Neural cell (in vitro differentiated cells): ENCODE measurements around the gene COQ10A. TPM values are rescaled to one million over a fixed set of nuclear protein-coding genes. Genes with fewer than 3 reads are reported as not detected.

Experiments used
- H2AFZ ChIP-seq: fragments of 200-600, 300-800 bp; sonication (generic), shearing (Covaris generic); 2 replicates; pipeline ENCODE4 v1.6.0; 2014; ENCODE audit warnings: low read depth, mild to moderate bottlenecking, antibody characterized with exemption, low read length, moderate library complexity
- H3F3A ChIP-seq: fragments of 200-600 bp; shearing (Covaris generic); 2 replicates; pipeline ENCODE4 v1.6.1; 2016; ENCODE audit warnings: mild to moderate bottlenecking, moderate library complexity, mixed read lengths, antibody characterized with exemption, low read length; ENCODE audit not compliant: insufficient read depth, poor library complexity, severe bottlenecking
- H3K27ac ChIP-seq: fragments of 200-600, 300-800 bp; sonication (generic), shearing (Covaris generic); 2 replicates; pipeline ENCODE4 v1.5.1; 2014; ENCODE audit warnings: mild to moderate bottlenecking, low read length, moderate library complexity
- H3K27me3 ChIP-seq: fragments of 300-800, 200-600 bp; sonication (generic), shearing (Covaris generic); 2 replicates; pipeline ENCODE4 v1.6.0; 2014; ENCODE audit warnings: mild to moderate bottlenecking, low read depth, low read length, moderate library complexity; ENCODE audit not compliant: insufficient read depth
- H3K36me3 ChIP-seq: fragments of 300-800, 200-600 bp; sonication (generic), shearing (Covaris generic); 2 replicates; pipeline ENCODE4 v1.5.1; 2014; ENCODE audit warnings: mild to moderate bottlenecking, antibody characterized with exemption, low read length, moderate library complexity; ENCODE audit not compliant: insufficient read depth
- H3K4me2 ChIP-seq: fragments of 300-800, 200-600 bp; sonication (generic), shearing (Covaris generic); 2 replicates; pipeline ENCODE4 v1.6.0; 2014; ENCODE audit warnings: mild to moderate bottlenecking, low read length
- H3K4me3 ChIP-seq: fragments of 300-800, 200-600 bp; sonication (generic), shearing (Covaris generic); 2 replicates; pipeline ENCODE4 v1.5.1; 2014; ENCODE audit warnings: mild to moderate bottlenecking, low read length, moderate library complexity
- H3K79me2 ChIP-seq: fragments of 200-600 bp; shearing (Covaris generic); replicated peaks from 2 replicates; pipeline ENCODE4 v1.6.0; 2014; ENCODE audit warnings: mild to moderate bottlenecking, low read length, moderate library complexity; ENCODE audit not compliant: insufficient read depth
- H3K9ac ChIP-seq: fragments of 300-800, 200-600 bp; sonication (generic), shearing (Covaris generic); 2 replicates; pipeline ENCODE4 v1.6.1; 2016; ENCODE audit warnings: mild to moderate bottlenecking, low read length, mixed read lengths
- H3K9me2 ChIP-seq: fragments of 200-600 bp; shearing (Covaris generic); 2 replicates; pipeline ENCODE4 v1.6.1; 2016; ENCODE audit warnings: mild to moderate bottlenecking, low read length, mixed read lengths; ENCODE audit not compliant: insufficient read depth
- H3K9me3 ChIP-seq: fragments of 200-600, 300-800 bp; sonication (generic), shearing (Covaris generic); 2 replicates; pipeline ENCODE4 v1.6.1; 2016; ENCODE audit warnings: mild to moderate bottlenecking, mixed run types, low read length, moderate library complexity, mixed read lengths
- H4K20me1 ChIP-seq: fragments of 200-600 bp; shearing (Covaris generic); 2 replicates; pipeline ENCODE4 v1.6.1; 2016; ENCODE audit warnings: mild to moderate bottlenecking, mixed run types; ENCODE audit not compliant: insufficient read depth
- EP300 ChIP-seq: fragments of 450-650 bp; conservative IDR thresholded peaks from 2 replicates; pipeline ENCODE4 v1.6.1; 2014; ENCODE audit warnings: antibody characterized with exemption, mild to moderate bottlenecking, moderate library complexity; ENCODE audit not compliant: poor library complexity, severe bottlenecking
- EZH2 ChIP-seq: fragments of 200-600, 300-800 bp; shearing (Covaris generic), sonication (generic); IDR thresholded peaks from 2 replicates; pipeline ENCODE4 v1.6.1; 2014; ENCODE audit warnings: antibody characterized with exemption, low read length, borderline replicate concordance, mild to moderate bottlenecking; ENCODE audit not compliant: insufficient read depth, poor library complexity, severe bottlenecking
- MXI1 ChIP-seq: fragments of 450-650 bp; conservative IDR thresholded peaks from 2 replicates; pipeline ENCODE4 v1.6.1; 2014; ENCODE audit warnings: antibody characterized with exemption, mild to moderate bottlenecking; ENCODE audit not compliant: poor library complexity, severe bottlenecking
- POLR2AphosphoS5 ChIP-seq: IDR thresholded peaks from 2 replicates; pipeline ENCODE4 v1.6.1; 2012
- RAD21 ChIP-seq: fragments of 450-650 bp; conservative IDR thresholded peaks from 2 replicates; pipeline ENCODE4 v1.6.1; 2014; ENCODE audit warnings: antibody characterized with exemption, mild to moderate bottlenecking, moderate library complexity
- SMC3 ChIP-seq: fragments of 450-650 bp; conservative IDR thresholded peaks from 2 replicates; pipeline ENCODE4 v1.6.1; 2014; ENCODE audit warnings: antibody characterized with exemption, mild to moderate bottlenecking, moderate library complexity; ENCODE audit not compliant: poor library complexity
- TAF1 ChIP-seq: IDR thresholded peaks from 2 replicates; pipeline ENCODE4 v1.6.1; 2012; ENCODE audit warnings: low read depth
- polyA plus RNA-seq: library from polyadenylated mRNA; depleted of rRNA; stranded (reverse); fragments of >200 nt; gene quantifications from 2 replicates; pipeline ENCODE4 v1.2.3, GENCODE V29; 2014
- TF ChIP-seq, protein P1 (sequence below): IDR thresholded peaks from 2 replicates; pipeline ENCODE4 v1.6.1; 2012; ENCODE audit warnings: borderline replicate concordance
- TF ChIP-seq, protein P2 (sequence below): fragments of 450-650 bp; IDR thresholded peaks from 2 replicates; pipeline ENCODE4 v1.5.1; 2014; ENCODE audit warnings: antibody characterized with exemption, mild to moderate bottlenecking, moderate library complexity; ENCODE audit not compliant: poor library complexity, severe bottlenecking

Gene COQ10A
- polyA plus RNA-seq, 1 donor from 2014 or later: 56.5 TPM

DNA sequence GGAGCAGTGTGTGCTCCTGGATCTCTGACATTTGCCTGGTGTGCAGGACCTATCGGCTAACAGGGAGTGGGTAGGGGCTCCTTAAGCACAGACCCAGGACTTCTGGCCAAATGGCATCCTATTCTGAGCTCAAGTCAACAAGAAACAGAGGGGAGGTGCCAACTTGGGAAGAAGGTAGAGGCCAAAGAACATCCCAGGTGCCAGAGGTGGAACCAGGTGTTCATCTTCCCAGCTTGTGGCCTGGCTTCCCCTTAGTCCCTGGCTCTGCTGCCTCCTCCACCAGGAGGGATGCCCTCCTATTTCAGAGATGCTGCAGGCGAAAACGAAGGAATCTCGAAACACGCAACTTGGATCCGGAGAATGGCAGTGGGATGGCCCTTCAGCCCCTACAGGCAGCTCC lies 30.7 kb upstream of the COQ10A start:
- no peaks in the 10 kb centered on the region for H3K79me2 ChIP-seq
- no peak overlapping the region for H3K4me3 ChIP-seq
- H3K9me3 ChIP-seq: no peaks in the 10 kb centered on the region
- no peaks in the 10 kb centered on the region for H3K36me3 ChIP-seq
- no peaks in the 10 kb centered on the region for H4K20me1 ChIP-seq
- TF ChIP-seq TAF1: no peak
- no peak for TF ChIP-seq MXI1
- TF ChIP-seq, protein P1, sequence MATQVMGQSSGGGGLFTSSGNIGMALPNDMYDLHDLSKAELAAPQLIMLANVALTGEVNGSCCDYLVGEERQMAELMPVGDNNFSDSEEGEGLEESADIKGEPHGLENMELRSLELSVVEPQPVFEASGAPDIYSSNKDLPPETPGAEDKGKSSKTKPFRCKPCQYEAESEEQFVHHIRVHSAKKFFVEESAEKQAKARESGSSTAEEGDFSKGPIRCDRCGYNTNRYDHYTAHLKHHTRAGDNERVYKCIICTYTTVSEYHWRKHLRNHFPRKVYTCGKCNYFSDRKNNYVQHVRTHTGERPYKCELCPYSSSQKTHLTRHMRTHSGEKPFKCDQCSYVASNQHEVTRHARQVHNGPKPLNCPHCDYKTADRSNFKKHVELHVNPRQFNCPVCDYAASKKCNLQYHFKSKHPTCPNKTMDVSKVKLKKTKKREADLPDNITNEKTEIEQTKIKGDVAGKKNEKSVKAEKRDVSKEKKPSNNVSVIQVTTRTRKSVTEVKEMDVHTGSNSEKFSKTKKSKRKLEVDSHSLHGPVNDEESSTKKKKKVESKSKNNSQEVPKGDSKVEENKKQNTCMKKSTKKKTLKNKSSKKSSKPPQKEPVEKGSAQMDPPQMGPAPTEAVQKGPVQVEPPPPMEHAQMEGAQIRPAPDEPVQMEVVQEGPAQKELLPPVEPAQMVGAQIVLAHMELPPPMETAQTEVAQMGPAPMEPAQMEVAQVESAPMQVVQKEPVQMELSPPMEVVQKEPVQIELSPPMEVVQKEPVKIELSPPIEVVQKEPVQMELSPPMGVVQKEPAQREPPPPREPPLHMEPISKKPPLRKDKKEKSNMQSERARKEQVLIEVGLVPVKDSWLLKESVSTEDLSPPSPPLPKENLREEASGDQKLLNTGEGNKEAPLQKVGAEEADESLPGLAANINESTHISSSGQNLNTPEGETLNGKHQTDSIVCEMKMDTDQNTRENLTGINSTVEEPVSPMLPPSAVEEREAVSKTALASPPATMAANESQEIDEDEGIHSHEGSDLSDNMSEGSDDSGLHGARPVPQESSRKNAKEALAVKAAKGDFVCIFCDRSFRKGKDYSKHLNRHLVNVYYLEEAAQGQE: no peak
- TF ChIP-seq EP300: no peak
- no peak for TF ChIP-seq POLR2AphosphoS5
- TF ChIP-seq SMC3: no peak
- TF ChIP-seq RAD21: no peak
- TF ChIP-seq, protein P2, sequence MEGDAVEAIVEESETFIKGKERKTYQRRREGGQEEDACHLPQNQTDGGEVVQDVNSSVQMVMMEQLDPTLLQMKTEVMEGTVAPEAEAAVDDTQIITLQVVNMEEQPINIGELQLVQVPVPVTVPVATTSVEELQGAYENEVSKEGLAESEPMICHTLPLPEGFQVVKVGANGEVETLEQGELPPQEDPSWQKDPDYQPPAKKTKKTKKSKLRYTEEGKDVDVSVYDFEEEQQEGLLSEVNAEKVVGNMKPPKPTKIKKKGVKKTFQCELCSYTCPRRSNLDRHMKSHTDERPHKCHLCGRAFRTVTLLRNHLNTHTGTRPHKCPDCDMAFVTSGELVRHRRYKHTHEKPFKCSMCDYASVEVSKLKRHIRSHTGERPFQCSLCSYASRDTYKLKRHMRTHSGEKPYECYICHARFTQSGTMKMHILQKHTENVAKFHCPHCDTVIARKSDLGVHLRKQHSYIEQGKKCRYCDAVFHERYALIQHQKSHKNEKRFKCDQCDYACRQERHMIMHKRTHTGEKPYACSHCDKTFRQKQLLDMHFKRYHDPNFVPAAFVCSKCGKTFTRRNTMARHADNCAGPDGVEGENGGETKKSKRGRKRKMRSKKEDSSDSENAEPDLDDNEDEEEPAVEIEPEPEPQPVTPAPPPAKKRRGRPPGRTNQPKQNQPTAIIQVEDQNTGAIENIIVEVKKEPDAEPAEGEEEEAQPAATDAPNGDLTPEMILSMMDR: no peak
- TF ChIP-seq EZH2: no peak
- no peak overlapping the region for H3K27ac ChIP-seq
- H3K27me3 ChIP-seq: no peaks in the 10 kb centered on the region
- H3K4me2 ChIP-seq: no peak overlapping the region
- H3K9me2 ChIP-seq: no peaks in the 10 kb centered on the region
- no peaks in the 10 kb centered on the region for H3F3A ChIP-seq
- no peak overlapping the region for H3K9ac ChIP-seq
- no peak overlapping the region for H2AFZ ChIP-seq

DNA sequence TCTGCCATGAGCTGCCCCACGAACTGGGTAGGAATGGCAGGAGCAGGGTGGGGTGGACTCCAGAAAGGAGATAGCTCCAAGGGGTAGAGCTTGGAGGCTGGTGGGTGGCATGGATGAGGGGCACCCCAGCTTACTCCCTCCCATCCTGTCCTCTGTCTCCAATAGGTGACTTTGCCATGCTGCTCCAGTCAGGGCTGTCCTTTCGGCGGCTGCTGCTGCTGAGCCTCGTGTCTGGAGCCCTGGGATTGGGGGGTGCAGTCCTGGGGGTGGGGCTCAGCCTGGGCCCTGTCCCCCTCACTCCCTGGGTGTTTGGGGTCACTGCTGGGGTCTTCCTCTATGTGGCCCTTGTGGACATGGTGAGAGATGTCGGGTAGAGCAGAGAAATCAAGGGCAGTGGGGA lies 29.8 kb upstream of the COQ10A start:
- no peak for TF ChIP-seq EZH2
- no peak for TF ChIP-seq POLR2AphosphoS5
- TF ChIP-seq MXI1: no peak
- TF ChIP-seq SMC3: no peak
- TF ChIP-seq RAD21: no peak
- TF ChIP-seq EP300: no peak
- TF ChIP-seq, protein P1: no peak
- TF ChIP-seq, protein P2: no peak
- no peak for TF ChIP-seq TAF1

More for the DNA sequence above, 29.8 kb upstream of the COQ10A start:
- Histone ChIP-seq H3K27ac (no peak overlapping the region), H3K4me3 (no peak overlapping the region), H3K9me3 (no peaks in the 10 kb centered on the region), H3K9me2 (no peaks in the 10 kb centered on the region), H3F3A (no peaks in the 10 kb centered on the region), H3K4me2 (no peak overlapping the region), H3K36me3 (no peaks in the 10 kb centered on the region), H3K27me3 (no peaks in the 10 kb centered on the region), H2AFZ (no peak overlapping the region), H3K79me2 (no peaks in the 10 kb centered on the region), H3K9ac (no peak overlapping the region), H4K20me1 (no peaks in the 10 kb centered on the region)
